NAMALWA (cell line): ENCODE measurements around the gene HUS1.
"Not testable (repeated sequence)": the region's sequence is repeated elsewhere in the genome, so short reads cannot be mapped to it uniquely, and the experiment has no call there.

Experiments
- DNase-seq: peaks from one replicate; pipeline ENCODE4 v3.0.0-alpha.2; 2015; ENCODE audit warnings: low spot score

Gene HUS1

DNA sequence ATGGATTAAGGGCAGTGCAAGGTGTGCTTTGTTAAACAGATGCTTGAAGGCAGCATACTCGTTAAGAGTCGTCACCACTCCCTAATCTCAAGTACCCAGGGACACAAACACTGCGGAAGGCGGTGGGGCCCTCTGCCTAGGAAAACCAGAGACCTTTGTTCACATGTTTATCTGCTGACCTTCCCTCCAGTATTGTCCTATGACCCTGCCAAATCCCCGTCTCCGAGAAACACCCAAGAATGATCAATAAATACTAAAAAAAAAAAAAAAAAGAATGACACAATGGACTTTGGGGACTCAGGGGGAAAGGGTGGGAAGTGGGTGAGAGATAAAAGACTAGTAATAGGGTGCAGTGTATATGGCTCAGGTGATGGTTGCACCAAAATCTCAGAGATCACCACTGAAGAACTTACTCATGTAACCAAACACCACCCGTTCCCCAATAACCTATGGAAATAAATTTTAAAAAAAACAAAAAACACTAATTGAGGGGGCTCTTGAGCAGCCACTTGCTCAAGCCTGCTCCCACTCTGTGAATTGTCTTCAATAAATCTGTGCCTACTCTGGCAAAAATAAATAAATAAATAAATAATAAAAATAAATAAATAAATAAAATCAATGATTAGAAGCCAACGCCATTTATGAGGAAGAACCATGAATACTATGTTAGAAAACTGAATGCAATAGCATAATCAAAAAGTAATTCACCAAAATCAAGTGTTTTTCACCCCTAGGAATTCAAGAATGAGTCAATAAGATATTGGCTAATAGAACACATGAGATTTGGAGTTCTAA, 56.1 kb downstream of the HUS1 start:
- not testable (repeated sequence) for DNase-seq

DNA sequence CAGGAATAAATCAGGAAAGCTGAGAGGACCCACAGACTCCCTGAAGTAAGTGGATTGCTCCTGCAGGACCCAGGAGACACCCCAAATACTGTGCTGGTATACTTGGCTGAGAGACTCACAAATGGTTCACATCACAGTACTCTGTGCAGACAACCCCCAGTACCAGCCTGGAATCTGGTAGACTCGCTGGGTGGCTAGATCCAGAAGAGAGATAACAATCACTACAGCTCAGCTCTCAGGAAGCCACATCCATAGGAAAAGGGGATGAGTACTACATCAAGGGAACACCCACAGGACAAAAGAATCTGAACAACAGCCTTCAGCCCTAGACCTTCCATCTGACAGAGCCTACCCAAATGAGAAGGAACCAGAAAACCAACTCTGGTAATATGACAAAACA, 62.9 kb downstream of the HUS1 start:
- not testable (repeated sequence) for DNase-seq

DNA sequence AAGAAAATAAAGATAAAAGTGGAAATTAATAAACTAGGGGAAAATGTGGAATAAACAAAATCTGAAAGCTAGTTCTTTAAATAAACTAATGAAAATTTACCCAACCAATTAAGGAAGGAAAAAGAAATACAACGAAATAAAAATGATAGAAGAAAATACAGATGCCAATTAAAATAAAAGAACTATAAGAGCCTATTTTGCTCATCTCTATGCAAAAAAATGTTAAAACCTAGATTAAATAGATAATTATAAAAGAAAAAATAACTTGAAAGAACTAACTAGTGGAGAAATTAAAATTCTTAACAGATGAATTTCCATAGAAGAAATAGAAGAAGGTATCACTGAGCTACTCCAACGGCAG, 63.8 kb downstream of the HUS1 start:
- no peak for DNase-seq

DNA sequence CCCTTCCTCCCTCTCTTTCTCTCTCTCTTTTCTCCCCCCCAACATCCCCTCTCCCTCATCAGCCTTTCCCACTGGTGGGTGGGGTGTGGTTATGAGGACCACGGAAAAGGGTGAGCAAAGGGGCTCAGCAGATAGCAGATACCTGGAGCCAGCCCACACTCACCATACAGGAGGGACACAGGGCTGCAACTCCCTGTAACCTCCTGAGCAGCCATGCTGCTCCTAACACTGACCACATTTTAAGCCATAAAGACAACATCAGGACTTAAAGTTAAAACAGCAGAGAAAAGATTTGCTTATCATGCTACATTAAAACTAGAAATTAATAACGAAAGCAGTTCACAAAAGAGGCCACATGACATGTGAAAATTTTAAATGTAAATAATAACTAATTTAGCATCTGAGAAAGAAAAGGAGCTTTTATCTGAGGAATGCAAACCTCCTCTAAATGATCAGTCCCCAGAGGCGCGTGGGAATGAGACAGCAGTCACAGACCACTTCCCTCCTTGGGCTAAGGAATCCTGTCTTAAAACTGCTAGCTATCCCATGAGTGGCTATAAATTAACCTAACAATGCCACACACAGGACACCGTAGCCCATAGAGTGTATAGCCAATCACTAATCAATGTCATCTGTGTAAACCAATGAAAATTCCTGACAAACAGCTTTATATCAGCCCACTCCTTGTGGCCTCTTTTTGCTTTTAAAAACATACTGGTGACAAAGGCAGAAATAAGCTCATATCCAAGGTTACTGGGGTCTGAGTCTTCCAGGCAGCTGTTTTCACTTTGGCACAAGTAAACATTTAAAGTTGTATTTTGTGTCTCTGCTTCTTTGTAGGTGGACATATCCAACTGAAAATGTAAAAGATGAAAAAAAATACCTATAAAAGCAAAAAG, 64.4 kb downstream of the HUS1 start:
- DNase-seq, result no peak
